Ectodermal cell (in vitro differentiated cells): ENCODE results near the gene C13orf46.

Experiments
- H3K27ac ChIP-seq: 2 replicates; pipeline ENCODE4 v1.7.0; 2013; ENCODE audit warnings: mild to moderate bottlenecking, low read depth, low read length; ENCODE audit not compliant: insufficient read depth, poor library complexity, severe bottlenecking
- H3K27me3 ChIP-seq: 2 replicates; pipeline ENCODE4 v1.7.0; 2013; ENCODE audit warnings: mild to moderate bottlenecking, low read length; ENCODE audit not compliant: insufficient read depth, control insufficient read depth, poor library complexity, severe bottlenecking
- H3K36me3 ChIP-seq: one replicate; pipeline ENCODE4 v1.7.0; 2013; ENCODE audit warnings: low read length; ENCODE audit not compliant: control insufficient read depth, insufficient read depth
- H3K4me1 ChIP-seq: one replicate; pipeline ENCODE4 v1.7.0; 2013; ENCODE audit warnings: low read length; ENCODE audit not compliant: control insufficient read depth, insufficient read depth
- H3K4me3 ChIP-seq: 2 replicates; pipeline ENCODE4 v1.7.0; 2013; ENCODE audit warnings: low read depth, low read length, control low read depth; ENCODE audit not compliant: insufficient read depth
- H3K9me3 ChIP-seq: 2 replicates; pipeline ENCODE4 v1.7.0; 2013; ENCODE audit warnings: mild to moderate bottlenecking, low read length, moderate library complexity; ENCODE audit not compliant: control insufficient read depth
- WGBS, 2 experiments: methylation state at CpG; one replicate each; pipeline ENCODE4 v1.1.7; 2013; ENCODE audit warnings: missing lambda C conversion rate in 2 of 2; 5-methylcytosine and 5-hydroxymethylcytosine counted together

Gene C13orf46

DNA sequence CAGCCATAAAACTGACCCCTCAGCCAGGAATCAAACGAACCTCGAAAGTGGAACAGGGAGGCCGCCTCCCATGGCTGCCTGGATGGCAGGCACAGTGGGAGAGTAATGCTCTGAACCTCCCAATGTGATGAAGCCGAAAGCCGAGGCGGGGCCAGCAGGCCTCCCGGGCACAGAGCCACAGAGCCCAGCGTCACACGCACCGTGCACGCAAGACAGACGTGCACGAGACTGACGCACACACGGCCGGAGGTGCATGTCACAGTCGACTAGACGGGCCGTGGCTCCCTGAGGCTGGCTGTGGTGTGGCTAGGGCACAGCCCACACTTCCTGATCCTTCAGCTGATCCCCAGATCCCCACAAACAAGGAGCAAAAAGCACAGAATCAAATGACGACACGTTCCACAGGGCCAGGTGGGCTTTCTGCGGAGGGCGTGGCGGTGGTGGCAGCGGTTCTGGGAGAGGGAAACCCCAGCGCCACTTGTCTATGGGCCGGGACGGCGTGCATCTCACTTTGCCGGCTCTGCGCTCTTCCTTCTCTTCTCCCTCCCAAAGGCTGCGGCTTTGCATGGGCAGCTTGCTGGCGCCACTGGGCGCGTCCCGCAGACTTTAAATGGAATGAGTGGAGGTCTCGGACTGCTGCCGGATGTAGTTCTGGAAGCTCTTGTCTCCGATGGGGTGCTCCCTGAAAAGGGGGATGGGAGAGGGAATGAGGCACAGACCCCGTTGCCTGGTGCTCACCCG, 5.0 kb upstream of the C13orf46 start:
- H3K36me3 ChIP-seq = peaks cover 4% of the 10 kb centered on the region
- H3K4me3 ChIP-seq = no peak overlapping the region
- no peaks in the 10 kb centered on the region for H3K9me3 ChIP-seq
- H3K27me3 ChIP-seq = no peaks in the 10 kb centered on the region
- WGBS, 2 experiments = 91 to 92% methylated on average over 41 of the region's 41 CpGs
- no peak overlapping the region for H3K27ac ChIP-seq
- H3K4me1 ChIP-seq = peaks cover 3% of the 10 kb centered on the region

DNA sequence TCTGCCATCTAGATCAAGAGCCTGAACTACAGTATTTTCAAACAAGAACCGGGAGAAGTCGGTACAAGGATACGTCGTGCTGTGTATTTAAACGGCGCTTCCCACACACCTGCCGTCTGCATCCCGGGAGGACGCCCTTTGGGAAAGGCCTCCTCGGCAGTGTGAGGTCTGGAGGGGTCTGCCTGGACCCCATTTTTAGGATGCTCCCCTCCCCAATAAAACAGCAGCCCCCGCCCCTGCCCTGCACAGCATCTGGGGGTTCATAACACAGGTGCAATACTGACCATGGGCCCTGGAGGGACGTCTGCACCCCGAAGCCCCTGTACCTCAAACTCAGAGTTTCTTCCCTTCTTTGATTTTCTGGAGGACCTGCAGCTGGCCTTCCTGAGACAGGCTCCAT, 4.1 kb upstream of the C13orf46 start:
- Histone ChIP-seq H3K27me3 (no peaks in the 10 kb centered on the region), H3K36me3 (peaks cover 4% of the 10 kb centered on the region), H3K4me1 (peaks cover 3% of the 10 kb centered on the region), H3K4me3 (no peak overlapping the region), H3K9me3 (no peaks in the 10 kb centered on the region), H3K27ac (no peak overlapping the region)
- WGBS, 2 experiments = 94 to 95% methylated on average over 13 of the region's 13 CpGs

DNA sequence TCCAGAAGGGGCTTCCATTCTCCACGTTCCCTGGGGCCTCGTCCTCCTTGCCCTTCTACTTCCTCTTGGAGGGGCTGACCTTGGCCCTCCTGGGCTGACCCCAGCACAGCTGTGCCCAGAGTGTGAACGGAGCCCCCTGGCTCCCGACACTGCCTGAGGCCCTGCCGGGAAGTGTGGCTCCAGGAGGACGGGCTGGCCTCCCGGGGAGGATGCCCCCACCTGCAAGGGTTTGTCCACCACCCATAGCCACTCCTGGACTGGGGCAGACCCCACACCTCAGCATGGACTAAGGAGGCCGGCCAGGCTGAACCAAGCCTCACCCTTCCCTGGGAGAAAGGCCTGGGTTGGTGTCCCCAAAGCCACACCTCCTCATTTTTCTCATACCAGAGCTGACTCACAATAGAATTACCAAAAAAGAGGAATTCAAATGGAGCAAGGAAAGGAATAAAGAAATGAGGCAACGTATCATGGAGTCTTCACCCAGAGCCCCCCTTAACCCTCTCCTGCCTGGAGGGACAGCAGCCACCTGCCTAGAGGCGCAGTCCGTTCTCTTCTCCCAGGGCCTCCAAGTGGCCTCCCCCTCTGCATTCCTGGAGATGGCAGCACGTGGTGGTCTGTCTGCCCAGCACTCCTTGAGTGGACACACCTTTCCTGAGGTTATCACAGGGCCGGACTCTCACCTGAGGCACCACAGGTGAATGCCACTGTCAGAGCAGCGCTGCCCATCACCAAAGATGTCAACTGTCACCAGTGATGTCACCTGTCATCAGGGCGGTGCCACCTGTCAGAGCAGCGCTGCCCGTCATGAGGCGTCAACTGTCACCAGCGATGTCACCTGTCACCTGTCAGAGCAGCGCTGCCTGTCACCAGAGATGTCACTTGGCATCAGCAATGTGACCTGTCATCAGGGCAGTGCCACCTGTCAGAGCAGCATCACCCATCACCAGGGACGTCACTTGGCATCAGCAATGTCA, 3.1 kb upstream of the C13orf46 start:
- H3K9me3 ChIP-seq = no peaks in the 10 kb centered on the region
- peaks cover 4% of the 10 kb centered on the region for H3K36me3 ChIP-seq
- no peak overlapping the region for H3K4me3 ChIP-seq
- no peak overlapping the region for H3K27ac ChIP-seq
- 85 to 88% methylated on average over 21 of the region's 21 CpGs for WGBS, 2 experiments
- peaks cover 3% of the 10 kb centered on the region for H3K4me1 ChIP-seq
- no peaks in the 10 kb centered on the region for H3K27me3 ChIP-seq

DNA sequence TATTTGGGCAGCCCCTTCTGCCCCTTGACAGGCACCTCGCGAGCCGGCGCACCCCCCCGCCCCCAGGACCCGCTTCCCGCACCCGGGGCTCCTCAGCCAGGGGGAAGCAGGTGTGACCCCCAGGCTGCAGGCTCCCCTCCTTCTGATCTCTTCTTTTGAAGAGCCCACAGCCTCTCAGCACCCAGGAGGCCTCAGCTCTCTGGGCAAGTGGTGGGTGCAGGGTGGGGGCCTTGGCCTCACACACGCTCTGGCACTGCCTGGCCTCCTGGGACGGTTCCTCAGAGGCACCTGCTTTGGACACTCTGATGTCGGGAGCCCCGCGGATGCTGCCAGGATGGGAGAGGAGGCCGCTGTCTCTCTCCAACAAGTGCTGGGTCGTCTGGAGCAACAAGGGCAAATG, 1.5 kb upstream of the C13orf46 start:
- H3K4me1 ChIP-seq = peaks cover 3% of the 10 kb centered on the region
- WGBS, 2 experiments = 95 to 96% methylated on average over 15 of the region's 15 CpGs
- peaks cover 4% of the 10 kb centered on the region for H3K36me3 ChIP-seq
- no peaks in the 10 kb centered on the region for H3K27me3 ChIP-seq
- no peaks in the 10 kb centered on the region for H3K9me3 ChIP-seq
- no peak overlapping the region for H3K4me3 ChIP-seq
- no peak overlapping the region for H3K27ac ChIP-seq

DNA sequence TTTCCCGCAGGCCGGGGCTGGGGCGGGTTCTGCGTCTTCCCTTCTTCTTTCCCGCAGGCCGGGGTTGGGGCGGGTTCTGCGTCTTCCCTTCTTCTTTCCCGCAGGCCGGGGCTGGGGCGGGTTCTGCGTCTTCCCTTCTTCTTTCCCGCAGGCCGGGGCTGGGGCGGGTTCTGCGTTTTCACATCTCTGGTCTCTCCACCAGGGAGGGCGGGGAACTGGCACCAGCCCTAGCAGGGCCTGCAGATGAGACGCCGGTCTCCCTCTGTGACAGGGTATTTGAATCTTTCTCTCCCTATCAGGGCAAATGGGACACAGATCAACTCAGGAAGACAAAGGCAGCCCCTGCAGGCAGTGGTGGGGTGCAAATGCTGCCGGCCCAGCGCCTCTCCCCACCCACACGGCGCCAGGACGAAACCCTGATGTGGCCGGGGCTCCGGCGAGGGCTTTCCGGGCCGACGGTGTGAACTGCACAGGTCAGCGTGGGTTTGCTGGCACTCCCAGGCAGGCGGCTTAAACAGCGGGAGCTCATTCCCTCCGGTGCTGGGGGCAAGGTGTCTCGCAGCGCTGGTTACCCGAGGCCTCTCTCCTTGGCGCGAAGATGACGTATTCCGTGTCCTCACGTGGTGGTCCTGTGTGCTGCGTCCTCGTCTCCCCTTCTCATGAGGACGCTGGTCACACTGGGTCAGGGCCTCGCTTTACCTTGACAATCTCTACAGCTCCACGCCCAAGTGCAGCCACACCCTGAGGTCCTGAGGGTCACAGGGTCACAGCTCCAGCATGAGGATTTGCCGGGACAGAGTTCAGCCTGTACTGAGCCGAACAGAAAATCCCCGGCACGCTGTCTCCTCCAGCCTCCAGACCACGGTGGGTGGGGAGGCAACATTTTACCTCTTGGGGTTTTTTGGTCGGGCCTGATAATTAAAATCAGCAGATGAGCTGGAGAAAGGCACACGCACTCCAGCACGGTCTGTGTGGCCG, 717 bp upstream of the C13orf46 start:
- peaks cover 3% of the 10 kb centered on the region for H3K4me1 ChIP-seq
- no peaks in the 10 kb centered on the region for H3K27me3 ChIP-seq
- no peak overlapping the region for H3K4me3 ChIP-seq
- H3K9me3 ChIP-seq = no peaks in the 10 kb centered on the region
- H3K27ac ChIP-seq = no peak overlapping the region
- H3K36me3 ChIP-seq = peaks cover 4% of the 10 kb centered on the region
- 93 to 94% methylated on average over 48 to 49 of the region's 56 CpGs for WGBS, 2 experiments

DNA sequence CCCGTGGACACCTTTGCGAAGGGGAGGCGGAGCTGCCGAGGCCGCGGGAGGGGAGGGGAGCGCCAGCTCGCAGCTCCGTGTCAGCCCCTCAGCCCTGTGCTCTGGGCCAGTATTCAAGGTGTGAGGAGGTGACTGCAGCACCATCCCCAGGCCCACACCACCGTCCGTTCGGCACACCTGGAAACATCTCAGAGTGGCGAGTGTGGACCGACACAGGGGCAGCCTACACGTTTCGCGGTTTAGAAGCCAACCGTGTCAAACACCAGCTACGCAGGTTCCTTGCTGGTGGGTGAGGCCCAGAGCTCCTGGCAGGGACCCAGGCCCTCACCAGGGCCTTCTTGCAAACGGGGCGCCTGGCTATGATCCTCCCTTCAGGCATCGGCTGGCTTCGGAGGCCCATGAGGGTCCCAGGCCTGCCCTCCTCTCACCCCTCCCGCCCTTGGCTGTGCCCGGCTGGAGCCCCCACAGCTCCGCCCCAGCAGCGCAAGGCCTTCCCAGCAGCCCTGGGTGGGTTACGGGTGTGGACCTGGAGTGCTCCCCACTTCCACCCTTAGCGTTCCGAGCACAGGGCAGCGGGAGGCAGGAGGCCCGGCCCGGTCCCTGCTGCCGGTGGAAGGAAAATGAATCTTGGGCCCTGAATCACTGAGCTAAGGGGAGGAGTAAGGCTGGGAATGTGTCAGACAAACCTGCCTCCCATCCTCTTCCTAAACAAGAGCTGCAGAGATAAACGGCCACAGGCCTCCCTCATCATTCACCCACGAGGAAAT, 1.2 kb downstream of the C13orf46 start:
- no peaks in the 10 kb centered on the region for H3K9me3 ChIP-seq
- H3K27ac ChIP-seq = no peak overlapping the region
- H3K27me3 ChIP-seq = no peaks in the 10 kb centered on the region
- H3K36me3 ChIP-seq = peaks cover 4% of the 10 kb centered on the region
- no peak overlapping the region for H3K4me3 ChIP-seq
- H3K4me1 ChIP-seq = peaks cover 3% of the 10 kb centered on the region
- WGBS, 2 experiments = 94% methylated on average over 36 of the region's 36 CpGs

DNA sequence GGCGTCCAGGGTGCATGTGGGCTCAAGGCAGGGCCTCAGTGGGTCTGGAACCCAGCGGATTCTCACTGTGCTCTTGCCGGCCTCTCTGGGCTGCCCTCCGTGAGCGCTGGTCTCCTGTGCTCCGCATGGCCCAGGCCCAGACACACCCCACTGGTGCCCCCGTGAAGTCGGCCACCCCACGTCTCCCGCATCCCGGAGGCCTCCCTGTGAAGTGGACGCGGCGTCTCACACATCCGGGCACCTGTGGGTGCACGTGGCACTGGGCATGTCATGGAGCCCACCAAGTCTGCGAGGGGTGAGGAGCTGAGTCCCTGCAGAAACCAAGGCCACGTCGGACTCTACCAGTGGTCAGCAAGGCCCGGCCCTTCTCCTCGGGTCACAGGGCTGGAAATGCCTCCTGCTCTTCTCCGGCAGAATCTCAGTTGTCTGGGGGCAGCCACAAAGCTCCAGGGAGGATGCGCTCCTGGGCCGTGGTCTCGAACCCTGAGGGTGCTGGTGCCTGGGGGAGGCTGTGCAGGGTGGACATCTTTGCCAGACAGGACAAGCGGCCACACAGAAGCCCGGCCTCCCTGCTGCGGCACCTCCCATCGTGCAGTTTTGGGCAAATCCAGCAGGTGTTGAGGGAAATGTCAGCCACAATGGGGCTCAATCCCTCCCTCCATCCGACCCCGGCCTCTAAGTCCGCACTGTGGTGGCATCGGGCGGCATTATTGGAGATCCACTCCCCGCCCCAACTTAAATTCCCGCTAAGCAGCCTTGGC, 2.2 kb downstream of the C13orf46 start:
- WGBS, 2 experiments = 91 to 93% methylated on average over 36 of the region's 36 CpGs
- Histone ChIP-seq H3K4me1 (peaks cover 2% of the 10 kb centered on the region), H3K4me3 (no peak overlapping the region), H3K27ac (no peak overlapping the region), H3K27me3 (no peaks in the 10 kb centered on the region), H3K9me3 (no peaks in the 10 kb centered on the region), H3K36me3 (no peaks in the 10 kb centered on the region)

DNA sequence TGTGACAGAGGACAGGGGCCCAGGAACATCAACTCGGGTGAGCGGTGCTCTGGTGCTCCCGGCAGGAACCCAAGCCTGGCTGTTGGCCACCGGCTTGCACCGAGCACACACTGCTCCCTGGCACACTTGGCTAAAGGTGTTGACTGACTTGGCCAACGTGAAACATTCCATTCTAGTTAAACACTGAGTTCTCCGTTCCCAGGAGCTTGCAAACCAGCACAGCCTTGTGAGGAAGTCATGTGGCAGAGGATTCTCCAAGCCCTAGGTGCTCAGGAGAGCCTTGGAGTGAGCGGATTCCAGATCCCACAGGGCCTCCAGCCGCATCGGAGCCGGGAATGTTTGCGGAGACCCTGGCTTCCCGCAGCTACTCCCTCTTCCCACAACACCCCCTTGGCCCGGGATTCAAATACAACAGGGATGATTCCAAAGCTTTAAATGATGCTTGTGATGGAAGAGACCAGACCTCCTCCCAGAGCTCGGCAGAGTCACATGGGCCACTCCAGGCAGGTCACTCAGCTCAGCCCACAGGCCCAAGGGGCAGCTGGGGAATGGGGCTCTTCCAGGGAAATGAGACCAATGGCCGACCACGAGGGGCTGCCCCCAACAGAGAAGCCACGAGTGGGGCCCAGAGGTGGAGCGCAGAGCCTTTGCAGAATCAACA, 2.9 kb downstream of the C13orf46 start:
- Histone ChIP-seq H3K36me3 (no peaks in the 10 kb centered on the region), H3K4me1 (no peaks in the 10 kb centered on the region), H3K27ac (no peak overlapping the region), H3K27me3 (no peaks in the 10 kb centered on the region), H3K4me3 (no peak overlapping the region), H3K9me3 (no peaks in the 10 kb centered on the region)
- WGBS, 2 experiments = 93 to 95% methylated on average over 19 of the region's 19 CpGs
